A172 (cell line): ENCODE results near the gene HAUS8. TPM values are rescaled to one million over a fixed set of nuclear protein-coding genes. Genes with fewer than 3 reads are reported as not detected.
"Not testable (repeated sequence)": the region's sequence is repeated elsewhere in the genome, so short reads cannot be mapped to it uniquely, and the experiment has no call there.

ENCODE experiments used
- DNase-seq: peaks from one replicate; pipeline ENCODE4 v3.0.0-alpha.2; 2015; ENCODE audit warnings: low spot score
- total RNA-seq: library from RNA; depleted of rRNA; stranded (reverse); fragments of >200 nt; shearing (Covaris generic); gene quantifications from 2 replicates; pipeline ENCODE4 v1.2.3, GENCODE V29; 2014; rRNA removed

Gene HAUS8, protein sequence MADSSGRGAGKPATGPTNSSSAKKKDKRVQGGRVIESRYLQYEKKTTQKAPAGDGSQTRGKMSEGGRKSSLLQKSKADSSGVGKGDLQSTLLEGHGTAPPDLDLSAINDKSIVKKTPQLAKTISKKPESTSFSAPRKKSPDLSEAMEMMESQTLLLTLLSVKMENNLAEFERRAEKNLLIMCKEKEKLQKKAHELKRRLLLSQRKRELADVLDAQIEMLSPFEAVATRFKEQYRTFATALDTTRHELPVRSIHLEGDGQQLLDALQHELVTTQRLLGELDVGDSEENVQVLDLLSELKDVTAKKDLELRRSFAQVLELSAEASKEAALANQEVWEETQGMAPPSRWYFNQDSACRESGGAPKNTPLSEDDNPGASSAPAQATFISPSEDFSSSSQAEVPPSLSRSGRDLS
- 22.2 and 26.7 TPM in 2 replicates for total RNA-seq

GRCh38 chr19:17075035-17075863, at the start of gene HAUS8, which contains the start of gene MYO9B:
HAUS8 (minus strand) TSS chr19:17075452; CDS start chr19:17075422, 30 bp downstream.
MYO9B (plus strand) TSS chr19:17075777; CDS start chr19:17101718, 25,941 bp downstream.
- DNase-seq = peak; percentile 98

GRCh38 chr19:17124025-17124424, 48.8 kb upstream of the HAUS8 start:
- no peak for DNase-seq

DNA sequence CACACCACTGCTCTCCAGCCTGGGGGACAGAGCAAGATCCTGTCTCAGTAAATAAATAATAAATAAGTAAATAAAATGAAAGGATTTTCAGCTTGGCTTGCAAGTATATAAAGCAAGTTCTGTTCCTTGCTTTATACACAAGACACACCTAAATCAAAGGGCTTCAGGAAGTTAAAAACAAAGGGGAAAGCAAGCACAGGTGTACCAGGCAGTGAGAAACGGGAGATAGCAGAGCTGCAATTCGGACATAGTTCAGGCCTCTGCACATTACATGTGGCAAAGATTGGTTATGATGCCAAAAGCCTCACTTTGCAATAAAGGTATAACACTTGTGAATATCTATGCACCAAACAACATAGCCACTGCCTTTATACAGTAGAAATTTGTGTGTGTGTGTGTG, 47.8 kb upstream of the HAUS8 start:
- no peak for DNase-seq

DNA sequence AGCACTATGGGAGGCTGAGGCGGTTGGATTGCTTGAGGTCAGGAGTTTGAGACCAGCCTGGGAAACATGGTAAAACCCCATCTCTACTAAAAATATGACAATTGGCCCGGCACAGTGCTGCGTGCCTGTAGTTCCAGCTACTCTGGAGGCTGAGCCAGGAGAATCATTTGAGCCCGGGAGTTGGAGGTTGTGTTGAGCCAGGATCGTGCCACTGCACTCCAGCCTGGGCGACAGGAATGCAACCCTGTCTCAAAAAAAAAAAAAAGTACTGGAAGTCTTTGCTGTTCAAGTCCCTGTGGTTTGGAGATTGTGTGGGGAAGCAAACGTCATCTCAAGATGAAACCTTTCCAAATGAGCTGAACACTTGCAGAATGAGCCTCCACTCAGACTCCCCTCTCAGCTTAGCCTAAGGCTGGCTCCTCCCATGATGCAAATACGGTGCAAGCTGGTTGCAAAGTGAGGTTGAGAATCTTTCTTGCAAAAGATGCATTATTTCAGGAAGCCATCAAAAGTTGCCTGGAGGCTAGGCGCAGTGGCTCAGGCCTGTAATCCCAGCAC, 46.6 kb upstream of the HAUS8 start:
- no peak for DNase-seq

- DNase-seq = no peak
These were observed 43.7 kb upstream of the HAUS8 start for GRCh38 chr19:17118957-17119356.

- no peak for DNase-seq
These were observed 41.9 kb upstream of the HAUS8 start for GRCh38 chr19:17116996-17117702.

GRCh38 chr19:17114414-17114831, 39.2 kb upstream of the HAUS8 start:
- no peak for DNase-seq

GRCh38 chr19:17113127-17113785, 38.0 kb upstream of the HAUS8 start:
- DNase-seq = no peak

- DNase-seq = no peak
These were observed 37.4 kb upstream of the HAUS8 start for GRCh38 chr19:17112700-17113099.

- DNase-seq = no peak
These were observed 37.0 kb upstream of the HAUS8 start for GRCh38 chr19:17112271-17112670.

GRCh38 chr19:17111766-17112165, 36.5 kb upstream of the HAUS8 start:
- no peak for DNase-seq

- no peak for DNase-seq
These were observed 35.3 kb upstream of the HAUS8 start for GRCh38 chr19:17110599-17110966.

DNA sequence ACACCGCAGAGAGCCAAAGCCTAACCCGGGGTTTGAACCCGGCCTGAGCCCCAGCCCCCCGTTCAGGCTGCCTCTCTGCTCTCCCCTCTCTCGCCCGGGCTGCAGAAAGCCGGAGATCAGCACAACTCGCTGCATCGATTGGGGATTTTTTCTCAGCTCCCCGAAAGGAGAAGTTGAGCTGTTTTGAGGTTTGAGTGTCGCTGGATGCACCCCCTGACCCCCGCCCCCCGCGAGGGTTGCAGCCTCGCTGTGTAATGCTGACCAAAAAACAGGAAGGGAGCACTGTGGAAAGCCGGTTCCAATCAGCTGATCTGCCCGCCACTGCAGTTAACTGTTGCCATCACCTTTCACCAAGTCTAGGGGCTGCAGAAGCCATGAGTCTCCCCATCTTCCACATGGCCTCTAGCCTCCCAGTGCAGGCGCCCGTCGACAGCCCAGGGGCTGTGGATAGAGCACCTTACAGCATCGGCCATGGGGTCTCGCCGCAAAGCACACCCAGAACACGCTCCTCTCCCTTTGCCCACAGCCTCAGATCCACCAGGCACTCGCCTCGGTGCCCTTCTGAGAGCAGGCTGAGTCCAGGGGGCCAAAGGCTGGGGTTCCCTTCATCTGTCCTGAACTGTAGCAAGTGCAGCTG, 34.8 kb upstream of the HAUS8 start:
- DNase-seq = no peak

DNA sequence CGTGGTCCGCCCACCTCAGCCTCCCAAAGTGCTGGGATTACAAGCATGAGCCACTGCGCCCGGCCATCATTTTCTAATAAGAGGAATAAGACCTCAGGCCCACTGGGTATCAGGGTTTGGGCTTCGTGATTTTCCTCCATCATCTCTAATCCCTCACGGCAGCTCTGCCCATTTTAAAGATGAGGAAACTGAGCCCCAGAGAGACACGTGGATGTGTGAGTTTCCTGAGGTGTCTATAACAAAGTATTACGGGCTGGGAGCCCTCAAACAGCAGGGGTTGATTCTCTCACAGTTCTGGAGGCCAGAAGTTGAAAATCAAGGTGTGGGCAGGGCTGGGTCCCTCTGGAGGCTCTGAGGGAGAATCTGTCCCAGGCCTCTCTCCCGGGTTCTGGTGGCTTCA, 34.0 kb upstream of the HAUS8 start:
- DNase-seq = no peak

- no peak for DNase-seq
These were observed 33.2 kb upstream of the HAUS8 start for GRCh38 chr19:17108453-17108784.

DNA sequence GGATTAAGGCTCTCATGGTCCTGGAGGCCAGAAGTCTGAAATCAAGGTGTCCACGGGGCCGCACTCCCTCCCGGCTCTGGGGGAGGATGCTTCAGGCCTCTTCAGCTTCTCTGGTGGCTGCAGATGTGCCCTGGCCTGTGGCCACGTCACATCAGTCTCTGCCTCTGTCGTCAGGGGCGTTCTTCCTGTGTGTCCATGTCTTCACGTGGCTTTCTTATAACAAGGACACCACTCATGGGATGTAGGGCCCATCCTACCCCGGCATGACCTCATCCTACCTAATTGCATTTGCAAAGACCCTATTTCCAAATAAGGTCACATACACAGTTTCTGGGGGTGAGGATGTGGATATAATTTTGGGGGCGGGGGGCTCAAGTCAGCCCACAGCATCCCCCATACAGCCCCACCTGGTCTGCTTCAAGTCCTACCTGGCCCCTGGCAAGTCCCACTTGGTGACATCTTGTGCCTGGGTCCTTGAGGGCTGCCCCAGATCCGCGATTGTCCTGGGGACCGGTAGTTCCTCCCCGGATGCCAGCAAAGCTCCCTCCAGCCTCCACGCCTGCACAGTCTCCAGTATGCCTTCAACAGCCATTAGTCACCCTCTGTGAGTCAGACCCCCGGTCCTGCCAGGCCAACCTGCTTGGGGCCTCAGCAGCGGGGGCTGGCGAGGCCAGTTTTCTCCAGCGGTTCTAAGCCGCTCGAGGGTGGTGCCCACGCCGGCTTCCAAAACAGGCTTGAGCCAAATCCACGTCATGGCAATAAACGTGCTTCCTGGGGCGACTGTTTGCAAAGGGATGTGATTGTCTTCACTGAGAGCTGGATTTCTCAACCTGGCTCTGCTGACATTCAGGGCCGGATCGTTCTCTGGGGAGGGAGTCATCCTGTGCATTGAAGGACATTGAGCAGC, 32.5 kb upstream of the HAUS8 start:
- peak; percentile 98 for DNase-seq

GRCh38 chr19:17106964-17107363, 31.7 kb upstream of the HAUS8 start:
- DNase-seq = not testable (repeated sequence)

DNA sequence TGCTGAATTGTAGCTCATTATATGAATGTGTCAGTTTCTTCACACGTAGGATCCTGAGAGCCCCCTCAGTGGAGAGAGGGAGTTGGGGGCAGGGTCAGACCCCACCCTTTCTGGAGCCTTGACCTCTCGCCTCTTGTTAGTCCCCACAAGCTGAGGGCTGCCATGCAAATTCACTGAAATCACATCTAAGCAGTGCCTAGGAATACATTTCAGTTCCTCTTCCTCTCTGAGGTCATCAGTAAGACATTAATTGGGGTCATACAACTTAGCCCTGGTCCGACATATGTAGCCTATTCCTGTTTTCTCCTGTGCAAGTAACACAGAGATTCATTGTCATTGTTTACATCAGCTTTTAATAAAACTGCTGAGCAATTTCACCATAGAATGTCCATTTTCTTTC, 30.3 kb upstream of the HAUS8 start:
- no peak for DNase-seq

- DNase-seq = no peak
These were observed 29.4 kb upstream of the HAUS8 start for GRCh38 chr19:17104679-17105078.

- peak; percentile 52 for DNase-seq
These were observed 27.9 kb upstream of the HAUS8 start for GRCh38 chr19:17103177-17103576.
